VCaP (cell line): ENCODE results near the gene RERG.
"Not testable (repeated sequence)": the region's sequence is repeated elsewhere in the genome, so short reads cannot be mapped to it uniquely, and the experiment has no call there.

Experiments
- H3K27ac ChIP-seq: fragments of 450-650 bp; 2 replicates; pipeline ENCODE4 v1.5.1; 2017
- CTCF ChIP-seq: fragments of 450-650 bp; conservative IDR thresholded peaks from 2 replicates; pipeline ENCODE4 v1.5.1; 2017; ENCODE audit warnings: mild to moderate bottlenecking, moderate library complexity

Gene RERG

GRCh38 chr12:15115434-15115833 is 105.8 kb downstream of the RERG start:
- H3K27ac ChIP-seq, result no peak overlapping the region
- no peak for TF ChIP-seq CTCF

- no peak overlapping the region for H3K27ac ChIP-seq
- no peak for TF ChIP-seq CTCF
Measured at GRCh38 chr12:15114501-15114900, 106.7 kb downstream of the RERG start.

- TF ChIP-seq CTCF, result no peak
- no peak overlapping the region for H3K27ac ChIP-seq
Measured at GRCh38 chr12:15092826-15093225, 128.4 kb downstream of the RERG start.

GRCh38 chr12:15090441-15090840 is 130.8 kb downstream of the RERG start:
- no peak for TF ChIP-seq CTCF
- H3K27ac ChIP-seq, result no peak overlapping the region

GRCh38 chr12:15088105-15088504 is 133.1 kb downstream of the RERG start:
- H3K27ac ChIP-seq, result no peak overlapping the region
- no peak for TF ChIP-seq CTCF

GRCh38 chr12:15077751-15078150 is 143.5 kb downstream of the RERG start:
- not testable (repeated sequence) for H3K27ac ChIP-seq

- no peak overlapping the region for H3K27ac ChIP-seq
- no peak for TF ChIP-seq CTCF
Measured at GRCh38 chr12:15074351-15074750, 146.9 kb downstream of the RERG start.

GRCh38 chr12:15059123-15059522 is 162.1 kb downstream of the RERG start:
- TF ChIP-seq CTCF, result no peak
- H3K27ac ChIP-seq, result no peak overlapping the region
